Activated gamma-delta T cell treated with Interleukin-2 at 50 U/mL for 16 hours (primary cell): Measurements from ENCODE around the gene PTPRC.
"Not testable (repeated sequence)": the region's sequence is repeated elsewhere in the genome, so short reads cannot be mapped to it uniquely, and the experiment has no call there.

Experiments used
- DNase-seq: peaks from one replicate; pipeline ENCODE4 v3.0.0-alpha.2; 2020

The PTPRC gene, protein sequence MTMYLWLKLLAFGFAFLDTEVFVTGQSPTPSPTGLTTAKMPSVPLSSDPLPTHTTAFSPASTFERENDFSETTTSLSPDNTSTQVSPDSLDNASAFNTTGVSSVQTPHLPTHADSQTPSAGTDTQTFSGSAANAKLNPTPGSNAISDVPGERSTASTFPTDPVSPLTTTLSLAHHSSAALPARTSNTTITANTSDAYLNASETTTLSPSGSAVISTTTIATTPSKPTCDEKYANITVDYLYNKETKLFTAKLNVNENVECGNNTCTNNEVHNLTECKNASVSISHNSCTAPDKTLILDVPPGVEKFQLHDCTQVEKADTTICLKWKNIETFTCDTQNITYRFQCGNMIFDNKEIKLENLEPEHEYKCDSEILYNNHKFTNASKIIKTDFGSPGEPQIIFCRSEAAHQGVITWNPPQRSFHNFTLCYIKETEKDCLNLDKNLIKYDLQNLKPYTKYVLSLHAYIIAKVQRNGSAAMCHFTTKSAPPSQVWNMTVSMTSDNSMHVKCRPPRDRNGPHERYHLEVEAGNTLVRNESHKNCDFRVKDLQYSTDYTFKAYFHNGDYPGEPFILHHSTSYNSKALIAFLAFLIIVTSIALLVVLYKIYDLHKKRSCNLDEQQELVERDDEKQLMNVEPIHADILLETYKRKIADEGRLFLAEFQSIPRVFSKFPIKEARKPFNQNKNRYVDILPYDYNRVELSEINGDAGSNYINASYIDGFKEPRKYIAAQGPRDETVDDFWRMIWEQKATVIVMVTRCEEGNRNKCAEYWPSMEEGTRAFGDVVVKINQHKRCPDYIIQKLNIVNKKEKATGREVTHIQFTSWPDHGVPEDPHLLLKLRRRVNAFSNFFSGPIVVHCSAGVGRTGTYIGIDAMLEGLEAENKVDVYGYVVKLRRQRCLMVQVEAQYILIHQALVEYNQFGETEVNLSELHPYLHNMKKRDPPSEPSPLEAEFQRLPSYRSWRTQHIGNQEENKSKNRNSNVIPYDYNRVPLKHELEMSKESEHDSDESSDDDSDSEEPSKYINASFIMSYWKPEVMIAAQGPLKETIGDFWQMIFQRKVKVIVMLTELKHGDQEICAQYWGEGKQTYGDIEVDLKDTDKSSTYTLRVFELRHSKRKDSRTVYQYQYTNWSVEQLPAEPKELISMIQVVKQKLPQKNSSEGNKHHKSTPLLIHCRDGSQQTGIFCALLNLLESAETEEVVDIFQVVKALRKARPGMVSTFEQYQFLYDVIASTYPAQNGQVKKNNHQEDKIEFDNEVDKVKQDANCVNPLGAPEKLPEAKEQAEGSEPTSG (N-terminal part only)

DNA sequence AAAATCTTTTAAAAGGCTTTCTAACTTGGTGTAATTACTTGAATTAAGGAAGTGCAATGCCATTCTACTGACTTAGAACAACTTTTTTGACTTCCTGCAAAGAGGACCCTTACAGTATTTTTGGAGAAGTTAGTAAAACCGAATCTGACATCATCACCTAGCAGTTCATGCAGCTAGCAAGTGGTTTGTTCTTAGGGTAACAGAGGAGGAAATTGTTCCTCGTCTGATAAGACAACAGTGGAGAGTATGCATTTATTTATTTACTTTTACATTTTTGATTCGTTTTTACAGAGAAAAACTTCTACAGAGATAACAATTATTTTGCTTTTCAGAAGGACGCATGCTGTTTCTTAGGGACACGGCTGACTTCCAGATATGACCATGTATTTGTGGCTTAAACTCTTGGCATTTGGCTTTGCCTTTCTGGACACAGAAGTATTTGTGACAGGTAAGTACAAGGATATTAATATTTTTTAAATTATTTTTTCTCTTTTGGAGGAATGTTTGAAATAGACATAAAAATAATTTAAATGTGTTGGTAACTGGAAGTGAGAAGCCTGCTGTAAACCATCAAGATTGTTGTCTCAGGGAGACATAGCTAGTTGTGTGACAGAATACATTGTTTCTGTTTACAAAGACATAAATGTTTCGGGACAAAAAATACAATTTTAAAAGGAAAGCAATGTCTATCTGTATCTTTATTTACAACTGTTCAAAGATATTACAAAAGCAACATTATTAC is at the start of gene PTPRC:
PTPRC (plus strand) TSS at position 147 of the 742 bp plus-strand sequence; CDS start at position 376, 229 bp downstream.
- no peak for DNase-seq

DNA sequence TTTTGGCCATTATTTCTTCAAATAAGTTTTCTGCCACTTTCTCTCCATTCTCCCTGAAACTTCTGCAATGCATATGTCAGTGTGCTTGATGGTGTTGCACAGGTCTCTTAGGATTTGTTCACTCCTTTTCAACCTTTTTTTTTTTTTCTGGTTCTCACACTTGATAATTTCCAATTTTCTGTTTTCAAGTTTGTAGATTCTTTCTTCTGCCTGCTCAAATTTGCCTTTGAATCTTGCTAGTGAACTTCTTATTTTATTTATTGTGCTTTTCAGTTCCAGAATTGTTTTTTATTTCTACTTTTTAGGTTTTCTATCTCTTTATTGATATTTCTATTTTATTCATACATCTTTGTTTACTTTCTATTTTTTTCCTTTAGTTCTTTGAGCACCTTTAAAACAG is 48.4 kb upstream of the PTPRC start:
- DNase-seq: no peak

DNA sequence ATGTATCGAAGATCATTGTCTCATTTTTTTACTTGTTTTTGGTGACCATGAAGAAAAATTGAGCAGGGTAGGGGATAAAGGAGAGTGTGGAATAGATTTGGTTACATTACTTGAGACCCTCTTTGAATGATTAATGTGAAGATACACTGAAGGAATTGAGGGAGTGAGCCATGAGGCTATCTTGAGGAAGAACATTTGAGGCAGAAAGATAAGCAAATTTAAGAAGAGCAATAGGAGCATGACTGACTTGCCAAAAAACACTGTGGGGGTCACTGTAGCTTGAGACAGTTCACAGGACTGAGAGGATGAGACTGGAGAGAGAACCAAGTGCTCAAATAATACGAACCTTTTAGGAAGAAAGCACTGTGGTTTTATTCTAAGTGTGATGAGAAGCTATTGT is 43.1 kb upstream of the PTPRC start:
- no peak for DNase-seq

DNA sequence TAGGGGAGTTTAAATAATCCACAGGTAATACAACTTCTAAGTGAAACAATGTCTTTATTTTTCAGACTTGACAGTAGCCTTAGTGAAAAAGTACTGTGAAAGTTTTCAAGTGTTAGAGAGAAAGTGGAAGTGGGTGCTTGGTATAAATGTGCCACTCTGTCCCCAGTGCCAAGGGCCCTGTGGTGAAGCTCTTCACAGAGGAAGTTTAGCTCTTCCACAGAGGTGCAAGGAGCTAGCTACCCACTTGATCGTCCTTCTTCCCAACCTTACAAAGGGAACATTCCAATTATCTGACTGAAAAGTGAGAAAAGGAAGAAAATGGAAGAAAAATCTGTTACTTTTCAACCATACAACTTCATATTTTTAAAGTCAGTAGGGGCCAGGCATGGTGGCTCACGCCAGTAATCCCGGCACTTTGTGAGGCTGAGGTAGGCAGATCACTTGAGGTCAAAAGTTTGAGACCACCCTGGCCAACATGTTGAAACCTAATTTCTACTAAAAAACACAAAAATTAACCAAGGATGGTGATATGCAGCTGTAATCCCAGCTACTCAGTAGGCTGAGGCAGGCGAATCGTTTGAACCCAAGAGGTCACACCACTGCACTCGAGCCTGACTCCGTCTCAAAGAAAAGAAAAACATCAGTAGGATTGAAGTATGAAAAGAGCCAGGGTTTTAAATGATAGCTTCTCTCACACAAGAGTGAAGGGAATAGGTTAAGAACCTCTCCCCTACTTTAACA is 41.0 kb upstream of the PTPRC start:
- no peak for DNase-seq

DNA sequence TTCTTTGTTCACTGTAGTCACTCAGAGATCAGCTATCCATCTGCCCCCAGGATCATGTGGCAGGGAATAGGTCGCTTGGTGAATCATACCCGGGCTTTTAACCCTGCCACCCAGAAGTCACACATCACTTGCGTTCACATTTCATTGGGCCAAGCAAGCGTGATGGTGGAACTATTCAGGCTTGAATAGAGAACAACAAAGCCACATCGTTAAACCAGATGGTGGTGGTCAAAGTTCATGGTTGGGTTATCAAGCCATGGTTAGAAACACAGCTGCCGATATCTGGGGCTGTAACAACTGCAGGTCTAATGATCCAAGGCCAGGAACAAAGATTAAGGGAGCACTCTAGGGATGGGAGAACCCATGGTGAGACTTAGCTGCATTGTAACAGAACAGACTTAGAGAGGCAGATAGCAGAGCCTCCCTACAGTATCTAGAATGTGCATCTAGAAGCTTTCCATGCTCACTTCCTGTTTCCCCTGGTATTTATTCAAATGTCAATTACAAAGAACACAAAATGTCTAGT is 40.0 kb upstream of the PTPRC start:
- DNase-seq: no peak

DNA sequence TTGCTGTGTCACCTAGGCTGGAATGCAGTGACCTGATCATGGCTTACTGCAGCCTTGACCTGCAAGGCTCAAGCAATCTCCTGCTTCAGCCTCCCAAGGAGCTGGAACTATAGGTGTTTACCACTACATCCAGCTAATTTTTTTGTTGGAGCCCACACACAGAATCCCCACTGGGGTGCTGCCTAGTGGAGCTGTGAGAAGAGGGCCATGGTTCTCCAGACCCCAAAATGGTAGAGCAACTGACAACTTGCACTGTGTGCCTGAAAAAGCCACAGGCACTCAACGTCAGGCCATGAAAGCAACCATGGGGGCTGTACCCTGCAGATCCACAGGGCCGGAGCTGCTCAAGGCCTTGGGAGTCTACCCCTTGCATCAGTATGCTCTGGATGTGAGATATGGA is 39.1 kb upstream of the PTPRC start:
- DNase-seq: no peak

DNA sequence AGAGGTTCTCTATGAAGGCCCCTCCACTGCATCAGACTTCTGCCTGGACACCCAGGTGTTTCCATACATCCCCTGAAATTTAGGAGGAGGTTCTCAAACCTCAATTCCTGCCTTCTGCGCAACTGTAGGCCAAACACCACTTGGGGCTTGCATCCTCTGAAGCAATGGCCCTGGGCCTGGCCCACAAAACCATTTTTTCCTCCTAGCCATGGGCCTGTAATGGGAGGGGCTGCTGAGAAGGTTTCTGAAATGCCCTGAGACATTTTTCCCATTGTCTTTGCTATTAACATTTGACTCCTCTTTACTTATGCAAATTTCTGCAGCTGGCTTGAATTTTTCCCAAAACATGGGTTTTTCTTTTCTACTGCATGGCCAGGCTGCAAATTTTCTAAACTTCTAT is 37.9 kb upstream of the PTPRC start:
- no peak for DNase-seq

DNA sequence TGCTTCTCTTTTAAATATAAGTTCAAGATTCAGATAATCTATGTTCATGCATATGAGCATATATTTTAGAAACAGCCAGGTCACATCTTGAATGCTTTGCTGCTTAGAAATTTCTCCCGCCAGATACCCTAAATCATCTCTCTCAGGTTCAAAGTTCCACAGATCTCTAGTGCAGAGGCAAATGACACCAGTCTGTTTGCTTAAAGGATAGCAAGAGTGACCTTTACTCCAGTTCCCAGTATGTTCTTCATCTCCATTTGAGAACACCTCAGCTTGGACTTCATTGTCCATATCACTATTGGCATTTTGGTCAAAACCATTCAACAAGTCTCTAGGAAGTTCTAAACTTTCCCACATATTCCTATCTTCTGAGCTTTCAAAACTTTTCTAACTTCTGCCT is 37.5 kb upstream of the PTPRC start:
- DNase-seq: not testable (repeated sequence)

DNA sequence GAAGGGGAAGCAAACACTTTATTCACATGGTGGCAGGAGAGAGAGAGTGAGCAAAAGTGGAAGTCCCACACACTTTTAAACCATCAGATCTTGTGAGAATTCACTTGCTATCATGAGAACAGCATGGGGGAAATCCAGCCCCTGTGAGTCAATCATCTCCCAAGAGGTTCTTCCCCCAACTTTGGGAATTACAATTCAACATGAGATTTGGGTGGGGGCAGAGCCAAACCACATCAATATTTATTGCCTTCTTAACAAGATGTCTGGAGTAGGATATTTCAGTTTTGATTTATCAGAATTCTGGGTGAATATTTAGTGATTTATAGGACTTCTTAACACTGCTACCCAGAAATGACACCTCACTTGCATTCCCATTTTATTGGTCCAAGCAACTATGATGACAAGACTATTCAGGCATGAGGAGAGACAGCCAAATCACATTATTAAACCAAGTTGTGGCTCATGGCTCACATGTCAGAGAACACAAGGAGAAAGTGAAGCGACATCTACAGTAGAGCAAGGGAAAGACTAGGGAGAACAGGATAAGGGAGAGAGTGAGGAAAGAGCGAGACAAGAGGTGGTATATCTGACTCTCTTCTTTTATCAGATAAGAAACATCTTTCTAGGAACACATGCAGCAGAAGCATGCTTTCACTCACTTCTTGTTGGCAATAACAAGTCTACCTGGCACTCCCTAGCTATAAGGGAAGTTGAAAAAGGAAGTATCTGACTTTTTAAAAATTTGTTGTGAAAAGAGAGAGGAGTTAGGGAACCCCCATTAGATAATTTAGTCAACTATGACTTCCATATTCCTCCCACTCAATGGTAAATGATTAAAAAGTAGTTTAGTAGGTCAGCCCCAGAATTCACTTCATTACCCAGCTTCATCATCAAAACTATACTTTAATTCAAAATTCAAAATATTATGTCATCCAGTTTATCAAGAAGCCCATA is 36.6 kb upstream of the PTPRC start:
- DNase-seq: no peak

DNA sequence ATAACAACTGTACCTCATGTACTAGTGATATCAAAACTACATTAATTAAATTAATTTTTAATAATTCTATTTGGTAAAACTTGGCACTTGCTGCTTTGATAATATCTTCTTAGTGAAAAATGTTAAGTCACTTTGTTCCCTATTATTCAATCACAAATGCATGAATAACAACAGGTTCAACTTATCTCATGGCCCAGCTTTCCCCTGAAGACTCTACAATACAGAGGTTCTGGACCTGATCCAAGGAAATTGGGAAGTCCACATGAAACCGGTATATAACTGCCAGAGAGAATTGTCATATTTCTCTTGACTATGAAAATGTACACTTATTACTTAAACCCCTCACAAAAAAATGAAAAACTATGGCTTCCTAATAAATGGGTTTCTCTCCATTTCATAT is 33.9 kb upstream of the PTPRC start:
- DNase-seq: no peak

DNA sequence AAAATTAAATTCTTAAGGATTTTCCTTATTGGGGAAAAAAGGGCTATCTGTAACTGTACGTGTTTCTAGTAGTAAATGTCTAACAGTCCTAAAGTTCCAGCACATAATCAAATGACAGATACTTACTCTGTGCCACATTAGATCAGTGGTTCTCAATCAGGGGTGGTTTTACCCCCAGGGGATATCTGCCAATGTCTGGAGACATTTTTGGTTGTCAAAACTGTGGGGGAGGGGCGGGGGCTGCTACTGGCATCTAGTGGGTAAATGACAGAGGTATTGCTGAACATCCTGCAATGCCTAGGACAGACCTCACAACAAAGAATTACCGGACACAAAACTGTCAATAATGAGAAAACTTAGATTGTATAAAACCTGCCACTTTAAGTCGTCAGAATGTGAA is 33.4 kb upstream of the PTPRC start:
- no peak for DNase-seq

DNA sequence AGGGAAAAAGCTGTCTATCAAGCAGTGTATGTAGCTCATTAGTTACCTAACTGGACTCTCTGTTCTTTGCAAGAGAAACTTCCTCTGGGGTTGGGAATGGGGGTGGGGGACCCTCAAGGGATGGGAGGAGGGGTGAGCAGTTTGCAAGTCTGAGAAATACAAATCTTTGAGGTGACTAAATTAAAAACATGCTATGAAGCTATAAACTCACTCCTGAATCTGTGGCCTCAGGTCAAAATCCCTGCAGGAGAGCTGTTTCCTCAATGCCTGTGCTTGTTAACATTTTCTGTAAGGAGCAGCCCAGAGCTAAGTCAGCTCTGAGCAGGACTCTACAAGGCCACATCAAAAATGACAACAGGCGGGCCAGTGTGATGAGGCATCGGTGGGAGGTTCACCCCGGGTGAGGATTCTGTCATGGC is 32.8 kb upstream of the PTPRC start:
- DNase-seq: no peak

DNA sequence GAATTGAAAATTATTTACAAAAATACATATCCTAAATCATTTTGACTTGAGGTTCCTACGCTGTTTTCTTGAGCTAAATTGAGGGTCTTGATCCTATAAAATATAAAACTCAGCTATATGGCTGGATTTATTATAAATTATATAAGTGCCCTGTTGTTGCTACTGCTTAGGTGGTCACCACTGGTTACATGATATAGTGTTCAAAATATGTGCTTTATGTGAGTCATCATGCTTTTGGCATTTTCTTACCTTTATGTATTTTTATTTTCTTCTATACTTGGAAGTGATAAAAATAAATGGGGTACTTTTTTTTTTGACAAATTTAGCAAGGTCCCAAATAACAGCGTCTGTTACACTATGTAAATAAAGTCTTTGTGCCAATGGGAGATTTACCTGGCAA is 31.1 kb upstream of the PTPRC start:
- no peak for DNase-seq

DNA sequence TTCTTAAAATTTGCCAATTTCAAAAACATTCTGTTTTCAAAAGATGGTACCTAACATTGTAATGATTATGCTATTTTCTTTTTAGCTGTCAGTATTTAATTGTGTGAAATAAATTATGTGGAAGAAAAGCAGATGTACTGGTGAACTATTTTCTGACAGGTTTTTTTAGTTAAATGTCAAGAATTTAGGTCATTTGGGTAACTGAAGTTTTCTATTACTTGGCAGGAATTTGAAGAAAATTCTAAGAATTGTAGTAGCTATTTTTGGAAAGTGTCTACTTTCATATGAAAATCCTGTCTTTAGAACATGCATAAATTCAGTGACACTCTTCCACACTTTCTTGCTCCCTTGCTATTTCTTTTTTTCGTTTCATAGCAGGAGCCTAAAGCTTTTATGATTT is 28.5 kb upstream of the PTPRC start:
- DNase-seq: no peak

DNA sequence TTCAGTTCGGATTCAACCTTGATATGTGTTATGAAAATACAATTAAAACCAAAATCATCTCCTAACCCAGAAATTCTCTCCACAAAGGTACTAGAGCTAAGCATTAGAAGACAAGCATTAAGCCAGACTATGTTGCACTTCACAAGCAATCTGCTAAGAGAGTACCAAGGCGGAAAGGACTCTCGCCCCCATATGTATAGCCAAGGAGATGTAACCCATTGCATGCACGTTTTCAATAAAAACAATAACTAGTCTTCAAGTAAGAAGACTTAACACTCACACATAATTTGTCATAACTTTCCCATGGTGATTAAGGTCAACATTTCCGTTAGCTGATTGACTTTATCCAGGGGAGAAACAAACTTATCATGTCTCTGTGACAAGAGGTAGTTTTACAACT is 27.6 kb upstream of the PTPRC start:
- DNase-seq: no peak

DNA sequence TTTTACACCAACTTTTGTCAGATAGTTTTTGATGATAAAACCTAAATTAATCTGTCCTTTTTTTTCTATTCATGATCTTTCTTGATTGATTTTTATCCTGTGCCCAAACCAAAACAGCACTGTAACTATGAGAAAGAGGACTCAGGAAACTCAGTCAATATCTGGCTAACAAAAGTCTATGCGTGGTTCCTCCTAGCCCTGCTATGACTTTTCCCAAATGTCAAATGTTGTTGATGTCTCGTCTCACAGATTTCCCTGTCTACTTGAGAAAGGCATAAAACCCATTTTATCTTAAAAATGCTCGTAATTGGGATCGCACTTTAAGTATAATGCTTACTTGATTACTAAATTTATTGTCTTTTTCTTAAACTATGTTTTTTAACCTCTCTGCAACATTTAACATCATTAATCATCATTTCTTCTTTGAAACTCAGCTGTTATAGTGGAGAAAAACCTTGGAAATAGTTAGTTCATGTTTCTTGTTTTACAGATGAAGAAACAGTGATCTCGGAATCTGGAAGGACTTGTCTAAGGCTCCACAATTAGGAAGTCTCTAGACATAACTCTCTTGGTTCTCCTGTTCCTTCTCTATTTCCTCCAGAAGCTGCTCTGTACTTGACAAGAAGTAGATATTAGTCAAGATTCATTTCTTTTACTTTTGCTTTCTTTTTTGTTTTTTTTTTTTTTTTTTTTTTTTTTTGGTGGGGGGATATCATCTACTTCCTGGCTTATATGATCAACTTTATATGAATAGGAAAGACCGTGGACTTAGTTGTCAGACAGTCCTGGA is 26.2 kb upstream of the PTPRC start:
- no peak for DNase-seq

DNA sequence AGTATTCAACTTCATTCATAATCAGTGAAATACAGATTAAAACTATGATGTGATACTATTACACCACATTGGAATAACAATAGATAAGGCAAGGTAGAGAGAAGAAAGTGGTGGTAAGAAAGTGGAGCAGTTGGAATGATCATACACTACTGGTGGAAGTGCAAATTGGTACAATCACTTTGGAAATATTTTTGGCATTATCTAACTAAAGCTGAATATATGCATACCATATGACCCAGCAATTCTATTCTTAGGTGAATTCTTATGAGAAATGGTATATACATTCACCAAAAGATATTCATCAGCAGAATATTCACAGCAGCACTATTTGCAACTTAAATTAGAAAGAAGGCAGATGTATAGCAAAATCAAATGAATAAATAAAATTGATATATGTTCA is 21.4 kb upstream of the PTPRC start:
- no peak for DNase-seq

DNA sequence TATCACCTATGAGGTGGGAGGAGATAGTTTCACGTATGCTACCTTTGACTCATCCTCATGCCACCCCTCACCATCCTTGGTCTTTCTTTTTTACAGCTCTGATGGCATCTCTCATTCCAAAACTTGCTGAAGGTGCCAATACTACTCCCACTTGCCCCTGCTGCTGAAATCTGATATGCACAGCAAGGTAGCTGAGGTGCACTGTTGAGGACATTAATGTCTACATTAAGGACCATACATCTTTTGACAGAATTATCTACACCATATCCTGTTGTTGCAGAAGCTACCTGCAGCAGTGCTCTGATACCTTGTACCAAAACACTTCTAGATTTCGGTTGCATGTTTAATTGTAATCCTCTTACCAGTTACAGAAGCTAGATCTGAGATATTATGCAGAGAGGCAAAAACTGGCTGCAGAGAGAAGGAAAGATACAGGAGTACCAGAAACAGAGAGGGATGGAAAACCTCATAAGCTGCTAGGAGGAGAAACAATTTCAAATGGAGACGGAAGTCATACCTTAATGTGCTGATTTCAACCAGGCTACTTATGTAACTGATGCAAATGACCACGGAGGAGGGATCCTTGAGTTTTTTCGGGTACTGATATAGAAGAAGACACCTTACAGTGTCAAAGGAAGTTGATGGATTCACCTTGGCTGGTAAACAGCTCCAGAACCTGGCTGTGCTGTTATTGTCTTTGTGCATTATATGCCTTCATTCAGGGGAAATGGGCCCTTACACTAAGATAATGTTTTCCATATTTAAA is 19.3 kb upstream of the PTPRC start:
- no peak for DNase-seq

DNA sequence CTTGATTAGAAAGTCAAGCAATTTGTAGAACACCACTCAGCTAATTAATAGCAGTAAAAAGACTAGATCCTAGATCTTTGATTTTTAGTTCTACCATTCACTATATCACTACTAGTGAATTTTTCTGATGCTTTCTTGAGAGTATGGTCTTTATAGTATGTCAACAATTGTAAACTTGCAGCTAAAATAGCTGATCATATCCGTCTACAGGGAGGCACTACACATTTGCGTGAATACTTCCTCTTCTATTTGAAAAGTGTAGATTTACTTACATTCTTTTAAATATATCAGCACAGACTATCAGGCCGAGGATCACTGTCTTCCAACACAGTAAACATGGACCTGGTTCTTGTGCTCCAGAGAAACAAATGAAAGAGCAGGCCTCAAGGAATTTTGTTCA is 18.6 kb upstream of the PTPRC start:
- DNase-seq: no peak
